GM19193 (cell line): ENCODE measurements around the gene TBC1D9B.

ENCODE experiments used
- POLR2A ChIP-seq: IDR thresholded peaks from 4 replicates; pipeline ENCODE4 v1.6.1; 2011; ENCODE audit not compliant: insufficient read depth, insufficient read length; ENCODE audit errors: extremely low read depth

Gene TBC1D9B

GRCh38 chr5:179900711-179901110 is 7.0 kb downstream of the TBC1D9B start:
- no peak for TF ChIP-seq POLR2A

- TF ChIP-seq POLR2A: no peak
Observed at GRCh38 chr5:179900206-179900605, 7.5 kb downstream of the TBC1D9B start.

GRCh38 chr5:179895861-179896260 is 11.8 kb downstream of the TBC1D9B start:
- no peak for TF ChIP-seq POLR2A

- TF ChIP-seq POLR2A: no peak
Observed at GRCh38 chr5:179893958-179894895, 13.5 kb downstream of the TBC1D9B start.

GRCh38 chr5:179893076-179893957 is 14.4 kb downstream of the TBC1D9B start:
- TF ChIP-seq POLR2A: no peak

GRCh38 chr5:179892255-179892654 is 15.4 kb downstream of the TBC1D9B start:
- no peak for TF ChIP-seq POLR2A

GRCh38 chr5:179890751-179891682 is 16.7 kb downstream of the TBC1D9B start:
- TF ChIP-seq POLR2A: no peak

- TF ChIP-seq POLR2A: no peak
Observed at GRCh38 chr5:179889885-179890284, 17.8 kb downstream of the TBC1D9B start.

GRCh38 chr5:179887802-179888201 is 19.9 kb downstream of the TBC1D9B start:
- no peak for TF ChIP-seq POLR2A

- TF ChIP-seq POLR2A: no peak
Observed at GRCh38 chr5:179887095-179887494, 20.6 kb downstream of the TBC1D9B start.

GRCh38 chr5:179886190-179886911 is 21.3 kb downstream of the TBC1D9B start:
- no peak for TF ChIP-seq POLR2A

- TF ChIP-seq POLR2A: no peak
Observed at GRCh38 chr5:179885491-179886090, 22.1 kb downstream of the TBC1D9B start.

- no peak for TF ChIP-seq POLR2A
Observed at GRCh38 chr5:179883163-179883562, 24.5 kb downstream of the TBC1D9B start.

GRCh38 chr5:179882338-179882737 is 25.4 kb downstream of the TBC1D9B start:
- TF ChIP-seq POLR2A: no peak
